ENCODE data around the gene MAS1. TPM values are rescaled to one million over a fixed set of nuclear protein-coding genes. Genes with fewer than 3 reads are reported as not detected.
A peak's percentile ranks its signal among the peaks of the same experiment; 100 is the strongest.
"Not testable (repeated sequence)": the region's sequence is repeated elsewhere in the genome, so short reads cannot be mapped to it uniquely, and the experiment has no call there.

MAS1 gene
- total RNA-seq, result under 1 TPM in 1 of 4 donors, not detected in 3; under 0.01 TPM

DNA sequence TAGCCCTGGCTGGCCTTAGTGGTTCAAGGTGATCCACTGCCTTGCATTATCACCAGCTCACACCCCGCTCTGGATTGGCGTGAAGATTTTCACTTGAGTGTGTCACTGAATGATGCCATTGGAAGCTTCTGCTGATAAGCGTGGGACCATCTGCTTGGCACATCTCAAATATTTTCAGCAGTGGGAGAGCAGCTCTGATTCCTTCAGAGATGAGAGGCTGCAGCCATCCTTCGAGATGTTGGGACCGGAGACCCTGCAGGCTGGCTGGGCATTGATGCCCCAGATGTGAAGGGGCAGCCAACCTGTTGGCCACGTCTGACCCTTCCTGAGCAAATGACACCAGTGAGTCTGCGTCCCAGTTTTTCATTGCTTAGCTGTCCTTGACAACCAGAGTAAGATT lies at the start of gene MAS1:
MAS1 (plus strand) TSS at position 197 of the 400 bp plus-strand sequence. CDS start 15,968 bp downstream, outside the sequence.
- no peak for ATAC-seq (ENCODE audit: low FRiP score)
- no peak for DNase-seq (ENCODE audit: low spot score)
- TF ChIP-seq, protein P1, sequence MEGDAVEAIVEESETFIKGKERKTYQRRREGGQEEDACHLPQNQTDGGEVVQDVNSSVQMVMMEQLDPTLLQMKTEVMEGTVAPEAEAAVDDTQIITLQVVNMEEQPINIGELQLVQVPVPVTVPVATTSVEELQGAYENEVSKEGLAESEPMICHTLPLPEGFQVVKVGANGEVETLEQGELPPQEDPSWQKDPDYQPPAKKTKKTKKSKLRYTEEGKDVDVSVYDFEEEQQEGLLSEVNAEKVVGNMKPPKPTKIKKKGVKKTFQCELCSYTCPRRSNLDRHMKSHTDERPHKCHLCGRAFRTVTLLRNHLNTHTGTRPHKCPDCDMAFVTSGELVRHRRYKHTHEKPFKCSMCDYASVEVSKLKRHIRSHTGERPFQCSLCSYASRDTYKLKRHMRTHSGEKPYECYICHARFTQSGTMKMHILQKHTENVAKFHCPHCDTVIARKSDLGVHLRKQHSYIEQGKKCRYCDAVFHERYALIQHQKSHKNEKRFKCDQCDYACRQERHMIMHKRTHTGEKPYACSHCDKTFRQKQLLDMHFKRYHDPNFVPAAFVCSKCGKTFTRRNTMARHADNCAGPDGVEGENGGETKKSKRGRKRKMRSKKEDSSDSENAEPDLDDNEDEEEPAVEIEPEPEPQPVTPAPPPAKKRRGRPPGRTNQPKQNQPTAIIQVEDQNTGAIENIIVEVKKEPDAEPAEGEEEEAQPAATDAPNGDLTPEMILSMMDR (IDR thresholded peaks at IDR 0.05), result no peak

DNA sequence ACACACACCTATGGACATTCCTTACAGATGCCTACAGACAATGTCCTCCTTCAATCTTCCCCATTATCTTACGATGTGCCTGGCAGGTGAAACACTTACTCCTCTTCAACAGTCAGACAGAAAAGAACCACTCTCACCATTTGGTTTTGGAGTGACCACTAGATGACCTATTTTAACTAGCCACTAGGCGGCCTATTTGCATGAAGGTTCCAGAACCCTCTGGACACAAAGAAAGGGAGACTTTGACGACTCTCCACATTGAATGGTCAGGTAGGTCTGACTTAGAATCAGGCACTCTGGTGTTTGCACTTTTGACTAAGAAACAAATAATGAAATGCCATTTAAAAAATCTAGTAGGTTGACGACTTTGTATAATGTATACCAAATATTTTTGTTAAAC lies 48.8 kb upstream of the MAS1 start:
- no peak for DNase-seq (ENCODE audit: low spot score)
- no peak for ATAC-seq (ENCODE audit: low FRiP score)
- TF ChIP-seq, protein P1 (IDR thresholded peaks at IDR 0.05), result no peak

DNA sequence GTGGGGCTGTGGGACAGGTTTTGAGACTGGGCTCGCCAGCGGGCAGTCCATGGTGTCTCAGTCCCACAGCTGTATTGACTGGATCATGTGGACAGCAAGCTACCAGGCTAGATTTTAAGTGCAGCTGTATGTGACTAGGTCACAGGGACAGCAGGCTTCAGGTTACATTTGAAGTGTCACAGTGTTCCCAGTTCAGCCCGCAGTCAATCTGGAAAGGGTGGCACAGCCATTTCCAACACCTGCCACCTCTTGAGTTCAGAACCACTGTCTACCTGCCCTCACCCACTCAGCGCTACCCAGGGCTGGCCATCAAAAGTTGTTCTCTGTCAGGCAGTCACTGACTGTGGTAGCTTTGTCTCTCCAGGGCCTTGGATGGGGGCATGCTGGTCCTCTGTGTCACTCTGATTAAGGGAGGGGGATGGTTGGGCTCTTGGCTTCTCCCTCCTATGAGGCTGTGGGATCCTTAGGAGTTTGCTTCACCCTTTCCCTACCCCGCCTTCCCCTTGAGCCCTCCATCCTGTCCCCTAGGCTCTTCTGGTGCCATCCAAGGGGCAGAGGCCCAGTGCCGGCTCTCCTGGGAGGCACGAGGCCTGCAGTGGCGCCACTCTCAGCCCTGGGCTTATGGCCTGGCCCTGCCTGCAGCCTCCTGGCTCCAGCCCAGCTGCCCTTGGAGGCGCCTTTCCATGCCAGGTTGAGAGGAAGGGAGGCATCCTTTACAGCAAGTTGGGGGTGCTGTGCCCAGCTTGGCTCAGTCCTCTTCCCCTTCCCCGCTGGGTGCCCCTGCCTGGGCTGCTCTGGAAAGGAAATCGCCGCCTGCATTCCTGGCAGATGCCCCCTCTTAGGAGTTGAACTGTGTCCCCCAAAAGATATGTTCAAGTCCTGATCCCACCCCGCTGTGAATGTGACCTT lies 45.8 kb upstream of the MAS1 start:
- no peak for DNase-seq (ENCODE audit: low spot score)
- TF ChIP-seq, protein P1 (IDR thresholded peaks at IDR 0.05), result no peak
- ATAC-seq (ENCODE audit: low FRiP score), result no peak

DNA sequence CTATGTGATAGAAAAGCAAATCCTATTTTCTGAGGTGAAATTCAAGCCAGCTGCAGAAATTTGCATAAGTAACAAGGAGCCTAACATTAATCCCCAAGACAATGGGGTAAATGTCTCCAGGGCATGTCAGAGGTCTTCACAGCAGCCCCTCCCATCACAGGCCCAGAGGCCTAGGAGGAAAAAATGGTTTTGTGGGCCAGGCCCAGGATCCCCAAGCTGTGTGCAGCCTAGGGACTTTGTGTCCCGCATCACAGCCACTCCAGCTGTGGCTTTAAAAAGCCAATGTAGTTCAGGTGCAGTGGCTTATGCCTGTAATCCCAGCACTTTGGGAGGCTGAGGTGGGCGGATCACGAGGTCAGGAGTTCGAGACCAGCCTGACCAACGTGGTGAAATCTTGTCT lies 42.2 kb upstream of the MAS1 start:
- not testable (repeated sequence) for DNase-seq (ENCODE audit: low spot score); ATAC-seq (ENCODE audit: low FRiP score)

GRCh38 chr6:159849851-159850250 lies 40.9 kb upstream of the MAS1 start:
- DNase-seq (ENCODE audit: low spot score); ATAC-seq (ENCODE audit: low FRiP score): not testable (repeated sequence)

- DNase-seq (ENCODE audit: low spot score), result no peak
- TF ChIP-seq, protein P1 (IDR thresholded peaks at IDR 0.05), result no peak
- peak; percentile 62 for ATAC-seq (ENCODE audit: low FRiP score)
Measured at GRCh38 chr6:159852877-159853276, 37.9 kb upstream of the MAS1 start.

DNA sequence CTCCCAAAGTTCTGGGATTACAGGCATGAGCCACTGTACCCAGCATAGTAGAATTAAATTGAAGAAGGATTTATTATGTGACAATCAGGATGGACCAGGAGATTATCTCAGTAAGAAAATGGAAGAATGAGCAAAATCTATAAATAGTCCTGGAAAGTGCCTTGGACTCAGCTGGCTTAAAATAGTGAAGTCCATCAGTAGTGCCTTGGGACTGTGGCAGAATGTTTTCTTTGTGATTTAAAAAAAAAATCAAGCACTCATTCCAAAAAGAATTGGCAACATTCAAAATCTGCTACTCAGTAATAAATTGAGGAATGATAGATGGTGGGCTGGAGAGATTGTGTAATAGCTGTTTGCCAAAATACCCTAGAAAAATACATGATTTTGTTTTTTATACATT lies 37.0 kb upstream of the MAS1 start:
- DNase-seq (ENCODE audit: low spot score), result no peak
- ATAC-seq (ENCODE audit: low FRiP score), result no peak
- TF ChIP-seq, protein P1 (IDR thresholded peaks at IDR 0.05), result no peak

DNA sequence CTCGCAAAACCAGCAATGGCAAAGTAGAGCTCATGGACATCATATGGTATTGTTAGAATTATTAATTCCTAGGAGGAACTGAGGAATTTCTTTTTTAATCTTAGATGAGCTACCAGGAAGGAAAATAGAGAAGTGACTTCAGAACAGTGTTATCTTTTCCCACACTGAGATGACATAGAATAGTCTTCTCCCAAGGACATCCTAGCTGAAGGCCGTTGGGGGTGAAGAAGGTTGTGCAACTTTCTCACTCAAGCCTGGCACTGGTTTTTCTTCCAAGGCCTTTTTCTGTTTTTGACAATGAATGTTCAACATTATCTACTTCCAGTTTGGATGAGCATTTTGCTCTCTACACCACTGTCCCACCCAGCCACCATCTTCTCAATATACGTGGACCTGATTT lies 35.8 kb upstream of the MAS1 start:
- DNase-seq (ENCODE audit: low spot score) (no peak), ATAC-seq (ENCODE audit: low FRiP score) (no peak)
- TF ChIP-seq, protein P1 (IDR thresholded peaks at IDR 0.05), result no peak

Measured in omental fat pad (tissue), 4 donors.